Measurements from ENCODE around the gene CYRIA. TPM values are rescaled to one million over a fixed set of nuclear protein-coding genes. Genes with fewer than 3 reads are reported as not detected.

Gene CYRIA
- total and polyA plus RNA-seq, 10 of the 15 experiments (the other 5 are each of a cell fraction or from before 2014, with no cell fraction given), result 3.0 to 13.1 (median 8.5) TPM

DNA sequence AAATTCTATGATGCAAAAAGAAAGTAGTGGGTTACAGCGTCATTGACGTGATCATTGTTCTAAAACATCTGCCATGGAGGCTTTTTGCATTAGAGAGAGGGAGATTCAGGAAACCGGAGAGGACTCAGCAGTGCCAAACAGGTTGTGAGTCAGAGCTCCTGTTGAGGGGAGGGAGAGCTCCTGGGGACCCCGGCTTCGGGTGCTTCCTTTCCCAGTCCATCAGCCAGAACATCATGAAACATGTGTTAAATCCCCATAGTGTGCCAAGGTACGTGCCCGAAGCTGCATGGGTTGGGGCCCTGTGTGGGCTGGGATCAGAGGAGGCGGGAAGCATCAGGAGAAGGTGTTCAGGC, 791 bp upstream of the CYRIA start:
- peak; percentile 42 for ATAC-seq
- no peaks in the 10 kb centered on the region for H4K20me1 ChIP-seq (ENCODE audit: control insufficient read depth, insufficient read depth)
- TF ChIP-seq SMARCA5 (IDR thresholded peaks at IDR 0.05) (no peak), LARP7 (IDR thresholded peaks at IDR 0.05) (no peak), IKZF2 (IDR thresholded peaks at IDR 0.05) (peak; percentile 18 to 33; a peak in 1 of 4 replicates), MTA2 (IDR thresholded peaks at IDR 0.05; ENCODE audit: low read depth) (0 out of 2 replicates have a peak, but pooled peaks have one; percentile 32), SRF (IDR thresholded peaks at IDR 0.05; ENCODE audit: low read depth in 2 of 2, low read length in 2 of 2) (no peak), CREB1 (IDR thresholded peaks at IDR 0.05; ENCODE audit: low read depth) (peak; percentile 63; the same call in 1 of the 2 replicates), SREBF1 (IDR thresholded peaks at IDR 0.05; ENCODE audit: low read length) (no peak), MEF2B (IDR thresholded peaks at IDR 0.05; ENCODE audit: partially characterized antibody, poor library complexity, severe bottlenecking) (no peak), NFXL1 (IDR thresholded peaks at IDR 0.05; ENCODE audit: borderline replicate concordance) (no peak), TCF12 (IDR thresholded peaks at IDR 0.05; ENCODE audit: low read depth, low read length) (no peak), CREM (IDR thresholded peaks at IDR 0.05; ENCODE audit: low read depth) (0 out of 2 replicates have a peak, but pooled peaks have one; percentile 17), EP300 (IDR thresholded peaks at IDR 0.05; ENCODE audit: borderline replicate concordance in 1 of 2, control insufficient read depth in 1 of 2, low read depth in 2 of 2, low read length in 2 of 2) (peak in 1 of 2 experiments; percentile 28; a peak in 1 of 4 replicates)
- peak overlapping the region; percentile 83 for H3K4me2 ChIP-seq (ENCODE audit: control insufficient read depth, insufficient read depth)
- POLR2A ChIA-PET, result interaction anchor here (11.7 kb wide), 1 partner anchor 12 kb away, joined by 187 read pairs; no protein-coding TSS in a partner anchor
- peak overlapping the region; percentile 61; the same call in 1 of the 2 replicates for H3K4me3 ChIP-seq
- WGBS (ENCODE audit: insufficient coverage, insufficient replicate concordance, low lambda C conversion rate, missing lambda C conversion rate), result under 1% methylated on average over 8 of the region's 8 CpGs
- no TSS peak for BruUV-seq (replicated peaks)
- no peak for FAIRE-seq
- DNase-seq (ENCODE audit: low read depth, low spot score), result no peak
- peaks cover 30% of the 10 kb centered on the region for H3K4me1 ChIP-seq (ENCODE audit: control insufficient read depth, insufficient read depth, low read length)
- H3K36me3 ChIP-seq (ENCODE audit: control insufficient read depth in 2 of 2, insufficient read depth in 2 of 2, low read length in 1 of 2), result no peaks in the 10 kb centered on the region
- intact Hi-C loops (cut with micrococcal nuclease; ENCODE audit: unreplicated experiment), result no loop called here
- in situ Hi-C loops (cut with MboI), result no loop called here
- H3K27ac ChIP-seq (ENCODE audit: control insufficient read depth, insufficient read depth), result no peak overlapping the region
- H3K9ac ChIP-seq (ENCODE audit: control insufficient read depth, insufficient read depth, low read length), result no peak overlapping the region
- RAD21 ChIA-PET (ENCODE audit: unreplicated experiment), result interaction anchor here (0.9 to 9.8 kb wide), 8 partner anchors 11 to 52 kb away, joined by 3 to 202 read pairs (median 4); no protein-coding TSS in a partner anchor
- CTCF ChIA-PET, result interaction anchor here (0.6 to 9.0 kb wide), 6 partner anchors 9 to 53 kb away, joined by 3 to 82 read pairs (median 4); no protein-coding TSS in a partner anchor
- no peaks in the 10 kb centered on the region for H3K79me2 ChIP-seq (ENCODE audit: control insufficient read depth, insufficient read depth, low read length)
- SMC1A ChIA-PET (ENCODE audit: uncharacterized antibody, unreplicated experiment), result interaction anchor here (0.6 to 17.8 kb wide), 10 partner anchors 12 to 1058 kb away, joined by 3 to 302 read pairs (median 4); no protein-coding TSS in a partner anchor
- H3K27me3 ChIP-seq (replicated peaks in 1 of 2; ENCODE audit: control insufficient read depth in 2 of 2, insufficient read depth in 2 of 2, low read length in 1 of 2), result peaks cover 0 to 9% of the 10 kb centered on the region in 2 experiments; a peak in 3 of 4 replicates
- H2AFZ ChIP-seq (ENCODE audit: control insufficient read depth, low read depth, low read length), result no peak overlapping the region
- no peaks in the 10 kb centered on the region; the same call in 2 of the 3 replicates for H3K9me3 ChIP-seq (replicated peaks; ENCODE audit: control insufficient read depth, insufficient read depth, low read length)
